Chondrocyte (in vitro differentiated cells): ENCODE data around the gene TPGS2. TPM values are rescaled to one million over a fixed set of nuclear protein-coding genes. Genes with fewer than 3 reads are reported as not detected.

Experiments used
- DNase-seq: peaks from one replicate; pipeline ENCODE4 v3.0.0; 2021; ENCODE audit warnings: mixed read lengths, low spot score
- H3K27ac Mint-ChIP-seq: one replicate; pipeline ENCODE4 v1.8.0; 2021; ENCODE audit warnings: mild to moderate bottlenecking, moderate library complexity, mixed read lengths; ENCODE audit not compliant: unreplicated experiment
- H3K27me3 Mint-ChIP-seq: 2 replicates; pipeline ENCODE4 v1.8.0; 2021; ENCODE audit warnings: low read depth, mixed read lengths
- H3K36me3 Mint-ChIP-seq: 2 replicates; pipeline ENCODE4 v1.8.0; 2021; ENCODE audit warnings: low read depth, mixed read lengths
- H3K4me1 Mint-ChIP-seq: 2 replicates; pipeline ENCODE4 v1.8.0; 2021; ENCODE audit warnings: low read depth, mild to moderate bottlenecking, mixed read lengths
- H3K4me3 Mint-ChIP-seq: one replicate; pipeline ENCODE4 v1.8.0; 2021; ENCODE audit warnings: mild to moderate bottlenecking, moderate library complexity, mixed read lengths; ENCODE audit not compliant: unreplicated experiment
- H3K9me3 Mint-ChIP-seq: 2 replicates; pipeline ENCODE4 v1.8.0; 2021; ENCODE audit warnings: low read depth, mixed read lengths
- total RNA-seq: library from RNA; stranded (reverse); gene quantifications from 3 replicates; pipeline ENCODE4 v1.2.1, GENCODE V29; 2021
- TF ChIP-seq, protein P1 (sequence below): fragments of 200-600 bp; sonication (generic); IDR thresholded peaks from 2 replicates; pipeline ENCODE4 v1.5.0; 2021; ENCODE audit warnings: antibody characterized with exemption, mild to moderate bottlenecking, moderate library complexity

Gene TPGS2
- total RNA-seq, 1 donor from 2014 or later, result 111 TPM

DNA sequence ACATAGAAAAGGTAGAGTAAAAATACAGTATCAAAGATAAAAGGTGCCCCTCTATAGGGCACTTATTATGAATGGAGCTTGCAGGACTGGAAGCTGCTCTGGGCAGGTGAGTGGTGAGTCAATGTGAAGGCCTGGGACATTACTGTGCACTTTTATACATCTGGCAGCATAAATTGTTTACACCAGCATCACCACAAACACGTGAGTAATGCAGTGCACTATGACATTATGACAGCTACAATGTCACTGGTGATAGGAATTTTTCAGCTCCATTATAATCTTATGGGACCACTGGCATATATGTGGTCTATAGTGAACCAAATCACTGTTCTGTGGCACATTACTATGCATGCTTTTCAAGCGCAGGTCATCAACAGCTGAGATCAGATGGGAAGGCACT lies 48.1 kb downstream of the TPGS2 start:
- H3K9me3 Mint-ChIP-seq, result no peaks in the 10 kb centered on the region
- peaks cover 2% of the 10 kb centered on the region for H3K4me1 Mint-ChIP-seq
- no peak for DNase-seq
- H3K27me3 Mint-ChIP-seq, result no peaks in the 10 kb centered on the region
- TF ChIP-seq, protein P1, sequence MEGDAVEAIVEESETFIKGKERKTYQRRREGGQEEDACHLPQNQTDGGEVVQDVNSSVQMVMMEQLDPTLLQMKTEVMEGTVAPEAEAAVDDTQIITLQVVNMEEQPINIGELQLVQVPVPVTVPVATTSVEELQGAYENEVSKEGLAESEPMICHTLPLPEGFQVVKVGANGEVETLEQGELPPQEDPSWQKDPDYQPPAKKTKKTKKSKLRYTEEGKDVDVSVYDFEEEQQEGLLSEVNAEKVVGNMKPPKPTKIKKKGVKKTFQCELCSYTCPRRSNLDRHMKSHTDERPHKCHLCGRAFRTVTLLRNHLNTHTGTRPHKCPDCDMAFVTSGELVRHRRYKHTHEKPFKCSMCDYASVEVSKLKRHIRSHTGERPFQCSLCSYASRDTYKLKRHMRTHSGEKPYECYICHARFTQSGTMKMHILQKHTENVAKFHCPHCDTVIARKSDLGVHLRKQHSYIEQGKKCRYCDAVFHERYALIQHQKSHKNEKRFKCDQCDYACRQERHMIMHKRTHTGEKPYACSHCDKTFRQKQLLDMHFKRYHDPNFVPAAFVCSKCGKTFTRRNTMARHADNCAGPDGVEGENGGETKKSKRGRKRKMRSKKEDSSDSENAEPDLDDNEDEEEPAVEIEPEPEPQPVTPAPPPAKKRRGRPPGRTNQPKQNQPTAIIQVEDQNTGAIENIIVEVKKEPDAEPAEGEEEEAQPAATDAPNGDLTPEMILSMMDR, result no peak
- peaks cover 3% of the 10 kb centered on the region for H3K36me3 Mint-ChIP-seq
- no peak overlapping the region for H3K27ac Mint-ChIP-seq
- no peak overlapping the region for H3K4me3 Mint-ChIP-seq

GRCh38 chr18:36777566-36777965 lies 51.2 kb downstream of the TPGS2 start:
- no peaks in the 10 kb centered on the region for H3K27me3 Mint-ChIP-seq
- no peaks in the 10 kb centered on the region for H3K9me3 Mint-ChIP-seq
- H3K4me3 Mint-ChIP-seq, result no peak overlapping the region
- TF ChIP-seq, protein P1, result no peak
- H3K36me3 Mint-ChIP-seq, result peaks cover 3% of the 10 kb centered on the region
- H3K27ac Mint-ChIP-seq, result no peak overlapping the region
- no peaks in the 10 kb centered on the region for H3K4me1 Mint-ChIP-seq
- DNase-seq, result no peak

- DNase-seq, result no peak
- Mint-ChIP-seq H3K36me3 (peaks cover 3% of the 10 kb centered on the region), H3K27ac (no peak overlapping the region), H3K27me3 (no peaks in the 10 kb centered on the region), H3K4me3 (no peak overlapping the region), H3K9me3 (no peaks in the 10 kb centered on the region), H3K4me1 (no peaks in the 10 kb centered on the region)
- TF ChIP-seq, protein P1, result no peak
Observed at GRCh38 chr18:36776650-36777049, 52.2 kb downstream of the TPGS2 start.

GRCh38 chr18:36775396-36775795 lies 53.4 kb downstream of the TPGS2 start:
- no peak for DNase-seq
- H3K9me3 Mint-ChIP-seq, result no peaks in the 10 kb centered on the region
- H3K36me3 Mint-ChIP-seq, result peaks cover 3% of the 10 kb centered on the region
- no peaks in the 10 kb centered on the region for H3K4me1 Mint-ChIP-seq
- no peaks in the 10 kb centered on the region for H3K27me3 Mint-ChIP-seq
- TF ChIP-seq, protein P1, result no peak
- no peak overlapping the region for H3K4me3 Mint-ChIP-seq
- no peak overlapping the region for H3K27ac Mint-ChIP-seq

GRCh38 chr18:36772241-36772723 lies 56.5 kb downstream of the TPGS2 start:
- H3K27ac Mint-ChIP-seq, result no peak overlapping the region
- peaks cover 2% of the 10 kb centered on the region for H3K36me3 Mint-ChIP-seq
- TF ChIP-seq, protein P1, result no peak
- H3K4me1 Mint-ChIP-seq, result no peaks in the 10 kb centered on the region
- no peaks in the 10 kb centered on the region for H3K27me3 Mint-ChIP-seq
- no peak overlapping the region for H3K4me3 Mint-ChIP-seq
- DNase-seq, result no peak
- no peaks in the 10 kb centered on the region for H3K9me3 Mint-ChIP-seq
